Karpas-422 (cell line): ENCODE measurements around the gene ASTN1. TPM values are rescaled to one million over a fixed set of nuclear protein-coding genes. Genes with fewer than 3 reads are reported as not detected.

Source experiments
- DNase-seq: peaks from one replicate; pipeline ENCODE4 v3.0.0-alpha.2; 2015
- H2AFZ ChIP-seq: fragments of 200-600 bp; sonication (generic); 2 replicates; pipeline ENCODE4 v1.6.1; 2014; ENCODE audit warnings: antibody characterized with exemption, low read length, mixed read lengths
- H3K27ac ChIP-seq: fragments of 200-600 bp; sonication (generic); 2 replicates; pipeline ENCODE4 v1.5.1; 2014; ENCODE audit warnings: mild to moderate bottlenecking, low read length, moderate library complexity
- H3K27me3 ChIP-seq: fragments of 200-600 bp; sonication (generic); 2 replicates; pipeline ENCODE4 v1.6.1; 2014; ENCODE audit warnings: low read length, mixed read lengths
- H3K36me3 ChIP-seq: fragments of 200-600 bp; sonication (generic); 2 replicates; pipeline ENCODE4 v1.6.1; 2014; ENCODE audit warnings: low read length, mixed read lengths; ENCODE audit not compliant: insufficient read depth
- H3K4me1 ChIP-seq: fragments of 200-600 bp; sonication (generic); 2 replicates; pipeline ENCODE4 v1.6.1; 2014; ENCODE audit warnings: mild to moderate bottlenecking, low read length, mixed read lengths
- H3K4me2 ChIP-seq: fragments of 200-600 bp; sonication (generic); 2 replicates; pipeline ENCODE4 v1.6.1; 2014; ENCODE audit warnings: low read length, low read depth, mild to moderate bottlenecking; ENCODE audit not compliant: poor library complexity, severe bottlenecking
- H3K4me3 ChIP-seq: fragments of 200-600 bp; sonication (generic); 2 replicates; pipeline ENCODE4 v1.5.1; 2014; ENCODE audit warnings: mild to moderate bottlenecking, antibody characterized with exemption, low read length, mixed read lengths
- H3K79me2 ChIP-seq: fragments of 200-600 bp; sonication (generic); 2 replicates; pipeline ENCODE4 v1.6.1; 2014; ENCODE audit warnings: mild to moderate bottlenecking, low read length, mixed read lengths
- H3K9ac ChIP-seq: fragments of 200-600 bp; sonication (generic); 2 replicates; pipeline ENCODE4 v1.6.0; 2014; ENCODE audit warnings: low read length
- H3K9me2 ChIP-seq: fragments of 200-600 bp; sonication (generic), shearing (Covaris generic); replicated peaks from 2 replicates; pipeline ENCODE4 v1.6.0; 2014; ENCODE audit warnings: mild to moderate bottlenecking, low read length, moderate library complexity; ENCODE audit not compliant: insufficient read depth
- H3K9me3 ChIP-seq: fragments of 300-700, 200-600 bp; sonication (generic); 2 replicates; pipeline ENCODE4 v1.6.1; 2014; ENCODE audit warnings: low read length, mixed read lengths
- H4K20me1 ChIP-seq: fragments of 200-600 bp; sonication (generic); 2 replicates; pipeline ENCODE4 v1.6.1; 2014; ENCODE audit warnings: mild to moderate bottlenecking, antibody characterized with exemption, low read length, low read depth; ENCODE audit not compliant: insufficient read depth
- total RNA-seq: library from RNA; depleted of rRNA; stranded (reverse); fragments of >200 nt; shearing (Covaris generic); gene quantifications from 2 replicates; pipeline ENCODE4 v1.2.3, GENCODE V29; 2014; ENCODE audit warnings: low replicate concordance

Gene ASTN1
- total RNA-seq, 1 experiment from 2014 or later = not detected

- Histone ChIP-seq H3K36me3 (no peaks in the 10 kb centered on the region), H3K27me3 (no peaks in the 10 kb centered on the region), H3K9ac (no peak overlapping the region), H3K79me2 (no peaks in the 10 kb centered on the region), H2AFZ (no peak overlapping the region), H3K9me3 (no peaks in the 10 kb centered on the region), H3K27ac (no peak overlapping the region), H3K4me3 (no peak overlapping the region), H3K4me1 (no peaks in the 10 kb centered on the region), H3K9me2 (no peaks in the 10 kb centered on the region), H3K4me2 (no peak overlapping the region), H4K20me1 (no peaks in the 10 kb centered on the region)
- no peak for DNase-seq
Measured at GRCh38 chr1:176899321-176899720, 265.2 kb downstream of the ASTN1 start.

- no peaks in the 10 kb centered on the region for H4K20me1 ChIP-seq
- no peak overlapping the region for H3K9ac ChIP-seq
- no peak overlapping the region for H3K4me3 ChIP-seq
- no peaks in the 10 kb centered on the region for H3K36me3 ChIP-seq
- H2AFZ ChIP-seq = no peak overlapping the region
- H3K79me2 ChIP-seq = no peaks in the 10 kb centered on the region
- no peak overlapping the region for H3K4me2 ChIP-seq
- H3K4me1 ChIP-seq = no peaks in the 10 kb centered on the region
- peak; percentile 86 for DNase-seq
- H3K9me3 ChIP-seq = no peaks in the 10 kb centered on the region
- H3K9me2 ChIP-seq = no peaks in the 10 kb centered on the region
- no peaks in the 10 kb centered on the region for H3K27me3 ChIP-seq
- H3K27ac ChIP-seq = no peak overlapping the region
Measured at GRCh38 chr1:176897350-176898236, 266.9 kb downstream of the ASTN1 start.

GRCh38 chr1:176896216-176896615 is 268.3 kb downstream of the ASTN1 start:
- Histone ChIP-seq H4K20me1 (no peaks in the 10 kb centered on the region), H3K9me3 (no peaks in the 10 kb centered on the region), H3K27me3 (no peaks in the 10 kb centered on the region), H3K9ac (no peak overlapping the region), H3K9me2 (no peaks in the 10 kb centered on the region), H3K79me2 (no peaks in the 10 kb centered on the region), H3K4me2 (no peak overlapping the region), H3K36me3 (no peaks in the 10 kb centered on the region), H3K4me3 (no peak overlapping the region), H3K27ac (no peak overlapping the region), H3K4me1 (no peaks in the 10 kb centered on the region), H2AFZ (no peak overlapping the region)
- DNase-seq = no peak

- H4K20me1 ChIP-seq = no peaks in the 10 kb centered on the region
- H3K4me3 ChIP-seq = no peak overlapping the region
- no peak overlapping the region for H2AFZ ChIP-seq
- H3K36me3 ChIP-seq = no peaks in the 10 kb centered on the region
- no peaks in the 10 kb centered on the region for H3K4me1 ChIP-seq
- no peaks in the 10 kb centered on the region for H3K9me3 ChIP-seq
- H3K79me2 ChIP-seq = no peaks in the 10 kb centered on the region
- no peaks in the 10 kb centered on the region for H3K9me2 ChIP-seq
- no peak overlapping the region for H3K4me2 ChIP-seq
- DNase-seq = no peak
- no peaks in the 10 kb centered on the region for H3K27me3 ChIP-seq
- H3K9ac ChIP-seq = no peak overlapping the region
- H3K27ac ChIP-seq = no peak overlapping the region
Measured at GRCh38 chr1:176894450-176894849, 270.1 kb downstream of the ASTN1 start.

GRCh38 chr1:176893625-176894352 is 270.7 kb downstream of the ASTN1 start:
- Histone ChIP-seq H3K36me3 (no peaks in the 10 kb centered on the region), H4K20me1 (no peaks in the 10 kb centered on the region), H3K9me3 (no peaks in the 10 kb centered on the region), H3K9ac (no peak overlapping the region), H3K4me3 (no peak overlapping the region), H3K4me2 (no peak overlapping the region), H3K27me3 (no peaks in the 10 kb centered on the region), H3K27ac (no peak overlapping the region), H2AFZ (no peak overlapping the region), H3K4me1 (no peaks in the 10 kb centered on the region), H3K79me2 (no peaks in the 10 kb centered on the region), H3K9me2 (no peaks in the 10 kb centered on the region)
- no peak for DNase-seq

GRCh38 chr1:176888471-176889032 is 276.0 kb downstream of the ASTN1 start:
- Histone ChIP-seq H3K9ac (no peak overlapping the region), H3K79me2 (no peaks in the 10 kb centered on the region), H3K9me3 (no peaks in the 10 kb centered on the region), H3K27me3 (no peaks in the 10 kb centered on the region), H3K4me2 (no peak overlapping the region), H3K9me2 (no peaks in the 10 kb centered on the region), H3K36me3 (no peaks in the 10 kb centered on the region), H3K4me1 (no peaks in the 10 kb centered on the region), H3K27ac (no peak overlapping the region), H2AFZ (no peak overlapping the region), H3K4me3 (no peak overlapping the region), H4K20me1 (no peaks in the 10 kb centered on the region)
- no peak for DNase-seq

GRCh38 chr1:176885751-176886150 is 278.8 kb downstream of the ASTN1 start:
- no peaks in the 10 kb centered on the region for H4K20me1 ChIP-seq
- H3K4me1 ChIP-seq = no peaks in the 10 kb centered on the region
- H3K4me2 ChIP-seq = no peak overlapping the region
- H3K36me3 ChIP-seq = no peaks in the 10 kb centered on the region
- no peaks in the 10 kb centered on the region for H3K27me3 ChIP-seq
- no peak overlapping the region for H2AFZ ChIP-seq
- H3K79me2 ChIP-seq = no peaks in the 10 kb centered on the region
- no peaks in the 10 kb centered on the region for H3K9me3 ChIP-seq
- H3K9ac ChIP-seq = no peak overlapping the region
- DNase-seq = no peak
- no peak overlapping the region for H3K27ac ChIP-seq
- H3K9me2 ChIP-seq = no peaks in the 10 kb centered on the region
- H3K4me3 ChIP-seq = no peak overlapping the region

- Histone ChIP-seq H3K9ac (no peak overlapping the region), H4K20me1 (no peaks in the 10 kb centered on the region), H3K27ac (no peak overlapping the region), H3K4me1 (no peaks in the 10 kb centered on the region), H3K4me3 (no peak overlapping the region), H2AFZ (no peak overlapping the region), H3K4me2 (no peak overlapping the region), H3K27me3 (no peaks in the 10 kb centered on the region), H3K9me3 (no peaks in the 10 kb centered on the region), H3K36me3 (no peaks in the 10 kb centered on the region), H3K9me2 (no peaks in the 10 kb centered on the region), H3K79me2 (no peaks in the 10 kb centered on the region)
- DNase-seq = no peak
Measured at GRCh38 chr1:176885341-176885740, 279.2 kb downstream of the ASTN1 start.
